ENCODE results near the gene CATSPER4. TPM values are rescaled to one million over a fixed set of nuclear protein-coding genes. Genes with fewer than 3 reads are reported as not detected.

Gene CATSPER4
- not detected for total RNA-seq

DNA sequence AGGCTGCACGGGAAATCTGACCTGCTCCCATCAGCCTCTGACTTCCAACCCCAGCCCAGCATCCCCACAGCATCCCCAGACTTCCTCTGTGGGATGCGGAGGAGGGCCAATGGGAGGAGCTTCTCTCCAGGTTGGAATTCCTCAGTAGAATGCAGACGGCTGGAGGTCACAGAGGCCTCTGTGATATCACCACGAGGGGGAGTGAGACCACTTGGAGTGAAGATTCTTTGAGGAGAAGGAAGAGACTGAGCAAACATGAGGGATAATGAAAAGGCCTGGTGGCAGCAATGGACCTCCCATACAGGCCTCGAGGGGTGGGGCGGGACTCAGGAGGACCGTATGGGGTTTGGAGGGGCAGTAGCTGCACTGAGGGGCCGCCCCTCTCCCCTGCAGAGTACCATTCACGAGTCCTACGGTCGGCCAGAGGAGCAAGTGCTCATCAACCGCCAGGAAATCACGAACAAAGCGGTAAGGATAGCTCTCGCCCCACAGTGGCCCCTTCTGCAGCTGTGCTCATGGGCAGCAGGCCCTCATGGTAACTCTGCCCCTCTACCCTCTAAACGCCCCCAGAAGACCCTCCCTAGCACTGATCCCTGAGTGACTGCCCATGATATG, at the start of gene CATSPER4:
CATSPER4 (plus strand) TSS at position 230 of the 615 bp plus-strand sequence; CDS start at position 256, 26 bp downstream.
- ATAC-seq, result no peak

DNA sequence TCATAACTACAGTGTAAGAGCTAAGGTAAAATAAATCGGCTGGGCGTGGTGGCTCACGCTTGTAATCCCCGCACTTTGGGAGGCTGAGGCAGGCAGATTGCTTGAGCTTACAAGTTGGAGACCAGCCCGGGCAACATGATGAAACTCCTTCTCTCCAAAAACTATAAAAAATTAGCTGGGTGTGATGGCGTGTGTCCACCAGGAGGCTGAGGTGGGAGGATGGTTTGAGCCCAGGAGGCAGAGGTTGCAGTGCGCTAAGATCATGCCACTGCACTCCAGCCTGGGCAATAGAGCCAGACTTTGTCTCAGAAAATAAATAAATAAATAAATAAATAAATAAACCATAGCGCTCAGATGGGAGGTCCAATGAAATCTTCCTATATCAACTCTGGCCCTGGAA, 48.2 kb upstream of the CATSPER4 start:
- no peak for ATAC-seq

DNA sequence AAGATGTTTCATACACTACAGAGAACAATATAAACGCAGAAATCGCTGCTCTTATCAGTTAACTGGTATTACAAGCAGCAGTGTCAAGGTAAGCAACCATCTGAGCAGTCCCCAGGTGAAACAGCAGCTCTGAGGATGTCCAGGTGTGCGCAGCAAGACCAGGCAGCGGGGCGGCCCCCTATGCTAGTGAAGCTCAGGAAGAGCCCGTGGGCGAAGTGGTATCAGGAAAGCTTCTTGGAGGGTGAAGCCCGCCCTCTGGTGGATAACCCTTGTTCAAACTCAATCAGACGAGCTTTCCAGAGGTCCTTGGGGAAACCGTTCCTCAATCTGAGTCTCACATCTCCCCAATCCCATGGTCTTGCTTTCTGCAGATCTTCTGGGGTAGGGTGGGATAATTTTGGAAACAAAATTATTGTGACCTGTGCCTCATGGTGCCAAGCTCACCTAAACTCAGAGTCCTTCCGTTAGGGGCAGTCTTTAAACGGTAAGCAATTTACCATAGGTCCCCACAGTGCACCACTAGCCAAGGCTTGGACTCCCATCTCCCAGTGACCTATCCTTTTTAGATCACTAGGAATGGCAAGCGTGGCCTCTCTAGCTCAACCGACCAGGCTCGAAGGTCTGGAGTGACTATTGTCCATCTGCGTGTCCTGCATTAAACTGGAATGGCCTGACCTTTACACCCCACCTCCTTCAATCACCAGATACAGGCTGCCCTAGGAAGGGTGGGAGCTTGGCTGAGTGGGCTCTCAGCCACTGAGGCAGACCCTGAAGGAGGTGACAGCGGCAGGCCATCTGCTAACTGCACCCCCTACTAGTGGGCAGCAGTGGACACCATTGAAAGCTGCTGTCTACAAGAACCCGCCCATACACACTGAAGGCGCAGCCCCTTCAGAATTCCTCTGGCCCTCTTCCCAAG, 45.1 kb upstream of the CATSPER4 start:
- ATAC-seq, result peak; percentile 80

DNA sequence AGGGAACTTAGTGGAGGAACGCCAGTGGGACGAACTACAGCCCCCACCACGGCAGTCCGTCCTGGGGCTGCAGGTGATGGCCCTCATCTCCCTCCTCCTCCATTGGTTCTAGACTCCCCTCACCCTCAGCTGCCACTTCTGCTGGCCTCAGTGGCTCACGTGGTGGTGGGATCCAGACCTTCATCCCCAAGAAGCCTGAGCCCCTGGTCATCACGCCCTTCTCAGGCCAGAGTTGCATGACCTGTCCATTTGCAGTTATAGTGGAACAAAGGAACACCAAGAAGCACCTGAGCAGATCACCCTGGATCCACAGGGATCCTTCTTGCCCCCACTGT, 44.5 kb upstream of the CATSPER4 start:
- ATAC-seq, result peak; percentile 12

DNA sequence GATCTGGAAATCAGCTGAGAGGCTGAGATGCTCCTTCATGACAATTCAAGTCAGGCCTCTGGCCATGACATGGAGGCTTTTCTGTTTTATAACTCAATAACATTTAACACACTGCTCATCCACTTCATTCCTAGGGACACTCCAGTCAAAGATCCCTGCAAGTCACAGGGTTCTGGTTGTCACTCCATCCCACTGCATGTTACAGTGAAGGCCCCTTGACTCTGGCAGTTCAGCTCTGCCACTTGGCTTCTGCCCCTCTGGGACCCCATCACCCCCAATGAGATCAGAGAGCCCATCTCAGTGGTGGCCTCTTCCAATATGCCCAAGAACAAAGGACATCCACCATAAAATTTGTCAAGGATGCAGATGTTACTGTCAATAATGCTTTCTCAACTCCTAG, 41.5 kb upstream of the CATSPER4 start:
- no peak for ATAC-seq

DNA sequence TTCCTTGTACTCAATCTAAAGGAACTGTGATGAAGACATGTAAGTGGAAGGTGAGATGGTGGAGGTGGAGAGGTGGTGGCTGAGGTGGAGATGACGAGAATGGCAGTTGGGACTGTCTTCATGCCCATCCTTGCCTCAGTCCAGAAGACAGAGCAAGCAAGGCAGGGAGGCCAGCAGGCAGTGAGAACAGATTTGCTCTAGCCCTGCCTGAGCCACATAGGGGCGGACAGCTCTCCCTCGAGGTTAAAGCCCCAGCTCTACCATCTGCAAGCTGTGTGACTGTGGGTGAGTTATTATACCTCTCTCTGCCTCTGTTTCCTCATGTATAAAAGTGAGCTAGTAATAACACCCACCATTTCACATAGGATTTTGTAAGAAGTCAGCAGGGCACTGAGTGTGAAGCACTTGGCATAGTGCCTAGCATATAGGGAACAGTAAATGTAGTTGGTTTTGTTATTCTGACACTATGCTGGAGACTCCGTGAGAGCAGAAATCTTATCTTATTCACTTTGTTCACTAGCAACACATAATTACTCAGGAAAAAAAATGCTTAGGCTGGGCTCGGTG, 36.4 kb upstream of the CATSPER4 start:
- no peak for ATAC-seq

DNA sequence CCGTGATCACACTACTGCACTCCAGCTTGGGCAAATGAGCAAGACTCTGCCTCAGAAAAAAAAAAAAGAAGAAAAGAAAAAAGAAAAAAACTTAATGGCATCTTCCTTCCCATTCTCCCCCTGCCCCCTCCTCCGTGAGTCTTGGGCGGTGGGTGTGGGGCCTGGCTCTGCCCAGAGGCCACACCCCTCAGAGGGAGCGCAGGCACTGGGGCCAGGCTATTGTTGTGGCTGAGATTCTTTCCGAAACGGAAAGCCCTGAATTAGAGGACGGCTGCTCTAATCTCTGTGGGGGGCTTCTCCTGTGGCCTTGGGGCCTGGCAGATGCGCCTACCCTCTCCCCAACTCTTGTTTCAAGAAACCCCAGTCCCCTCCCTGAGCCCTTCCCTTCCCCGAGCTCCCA, 35.7 kb upstream of the CATSPER4 start:
- peak; percentile 28 for ATAC-seq

DNA sequence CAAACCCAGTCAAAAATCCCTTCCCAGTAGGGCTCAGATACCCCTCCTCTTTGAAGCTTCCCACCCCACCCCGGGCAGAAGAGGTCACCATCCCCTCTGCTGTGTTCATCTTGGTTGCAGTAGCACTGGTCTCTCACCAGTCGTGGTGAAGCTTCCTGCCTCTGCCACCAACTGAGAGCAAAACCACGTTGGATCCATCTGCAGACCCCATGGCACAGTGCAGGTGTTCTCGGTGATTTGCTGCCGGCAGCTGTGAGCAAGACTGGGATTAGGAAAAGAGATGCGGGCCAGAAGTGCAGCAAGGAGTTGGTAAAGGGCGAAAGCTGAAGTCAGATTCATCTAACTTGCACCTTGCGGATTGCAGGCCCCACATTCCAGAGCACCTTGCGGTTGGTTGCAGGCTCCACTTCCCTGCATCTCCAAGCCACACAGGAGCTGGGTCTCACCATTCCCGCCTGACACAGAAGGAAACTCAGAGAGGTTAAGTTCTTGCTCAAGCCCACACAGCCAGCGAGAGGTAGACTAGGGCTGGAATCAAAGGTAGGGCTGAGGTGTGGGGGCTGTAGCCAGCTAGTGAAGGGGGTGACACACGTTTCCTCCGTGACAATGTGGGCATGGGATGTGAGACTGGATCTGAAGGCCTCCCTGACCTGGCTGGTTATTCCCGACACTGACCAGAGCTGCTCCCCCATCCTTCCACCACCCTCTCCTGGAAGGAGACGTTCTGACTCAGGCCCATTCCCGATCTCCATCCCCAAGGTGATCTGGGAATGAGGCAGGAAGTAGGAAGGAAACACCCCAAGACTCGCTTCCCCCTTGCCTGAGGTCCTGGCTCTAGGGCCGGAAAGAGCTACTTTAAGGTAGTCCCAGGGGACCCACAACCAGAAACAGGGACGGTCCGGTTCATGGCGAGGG, 34.8 kb upstream of the CATSPER4 start:
- peak; percentile 22 for ATAC-seq

DNA sequence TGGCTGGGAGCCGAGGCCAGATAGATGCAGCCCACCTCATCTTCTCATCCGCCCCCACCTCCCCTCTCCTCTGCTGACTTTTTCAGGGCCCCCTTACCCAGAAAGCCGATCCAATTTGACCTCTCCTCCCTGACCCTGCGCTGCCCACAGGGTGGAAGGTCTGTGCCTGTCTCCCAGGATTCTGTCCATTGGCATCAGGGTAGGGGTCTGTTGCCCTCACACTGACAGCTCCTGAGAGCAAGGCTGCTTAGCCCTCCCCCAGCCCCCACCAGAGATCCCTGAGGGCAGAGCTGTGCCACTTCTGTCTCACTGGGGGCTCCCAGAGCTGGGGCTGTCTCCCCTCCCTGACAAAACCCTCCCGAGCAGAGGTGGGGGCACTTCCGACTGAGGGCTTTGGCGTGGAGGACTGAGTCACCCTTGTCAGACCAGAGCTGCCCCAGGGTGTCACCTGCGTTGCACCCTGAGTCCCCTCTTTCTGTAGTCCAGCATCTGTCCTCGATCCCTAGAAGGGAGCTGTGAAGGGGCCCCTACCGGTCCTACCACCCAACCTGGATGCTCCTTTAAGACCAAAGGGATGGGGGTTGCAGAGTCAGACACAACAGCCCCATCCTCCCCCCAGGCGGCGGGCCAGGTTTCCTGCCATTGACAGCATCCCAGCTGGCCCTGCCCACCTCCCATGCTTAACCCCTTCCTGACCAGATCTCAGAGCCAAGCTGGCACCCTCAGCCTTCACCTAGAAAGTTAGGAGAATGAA, 33.9 kb upstream of the CATSPER4 start:
- ATAC-seq, result no peak

DNA sequence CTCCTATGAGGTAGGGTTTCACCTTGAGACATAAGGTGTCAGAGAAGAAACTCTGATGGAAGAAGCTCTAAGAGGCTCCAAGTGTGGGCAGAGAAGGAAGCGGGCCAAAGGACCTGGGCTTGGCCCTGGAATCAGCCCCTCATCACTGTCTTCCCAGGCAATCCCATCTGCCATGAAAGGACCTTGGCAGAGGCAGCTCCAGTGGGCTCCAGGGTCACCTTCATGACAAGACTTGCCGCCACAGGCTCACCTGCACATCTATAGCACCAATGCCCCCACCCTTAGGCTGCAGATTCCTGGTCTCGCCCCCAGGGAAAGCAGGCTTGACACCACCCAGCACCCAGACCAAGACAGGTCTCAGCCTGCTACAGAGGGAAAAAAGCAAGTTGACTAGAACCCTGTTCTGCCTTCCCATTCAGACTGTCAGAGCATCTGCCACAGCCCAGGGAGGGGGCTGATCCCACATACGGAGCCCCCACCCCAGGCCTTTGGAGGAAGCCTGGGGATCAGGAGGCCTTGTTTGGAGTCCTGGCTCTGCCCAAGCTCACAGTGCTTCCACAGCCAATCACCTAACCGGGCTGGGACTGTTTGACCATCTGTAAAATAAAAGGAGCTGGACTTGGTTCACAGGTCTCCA, 32.0 kb upstream of the CATSPER4 start:
- ATAC-seq, result no peak

DNA sequence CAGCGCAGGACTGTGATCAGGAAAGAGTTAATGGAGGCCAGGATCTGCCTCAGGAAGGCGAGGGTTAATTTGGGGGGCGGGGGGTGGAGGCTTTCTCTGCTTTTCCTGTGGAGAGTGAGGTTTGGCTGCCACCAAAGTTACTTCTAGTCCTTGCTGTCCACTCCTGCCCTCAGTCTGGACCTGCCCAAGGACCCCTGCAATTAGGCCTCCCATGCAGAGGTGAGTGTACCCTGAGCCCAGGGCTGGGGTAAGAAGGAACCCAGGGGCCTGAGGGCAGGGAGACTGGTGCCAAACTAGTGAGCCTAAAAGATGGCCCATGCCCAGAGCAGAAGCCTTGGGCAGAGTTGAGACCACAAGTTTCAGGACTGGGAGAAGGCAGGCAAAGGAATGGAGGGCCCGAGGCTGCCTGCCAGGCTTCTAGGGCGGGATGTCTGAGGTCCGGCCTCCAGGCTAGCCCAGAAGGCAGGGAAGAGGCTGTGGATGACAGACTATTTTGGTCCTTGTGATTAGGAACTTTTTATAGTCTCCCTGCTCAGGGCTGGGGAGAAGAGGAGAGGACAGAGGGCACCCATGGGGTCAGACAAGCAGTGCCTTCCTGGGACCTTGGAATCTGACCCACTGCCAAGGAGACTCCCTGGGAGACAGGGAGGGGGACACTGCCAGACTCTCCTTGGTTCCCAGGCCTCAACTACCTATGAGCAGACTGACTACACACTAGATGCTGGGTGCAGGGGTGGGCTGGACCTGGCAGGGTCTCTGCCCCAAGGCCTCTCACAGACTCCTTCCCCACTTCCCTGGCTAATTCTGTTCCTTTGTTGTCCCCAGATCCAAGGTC, 31.3 kb upstream of the CATSPER4 start, which contains the start of gene FAM110D:
FAM110D (plus strand) TSS at position 172 of the 835 bp plus-strand sequence. CDS start 2,213 bp downstream, outside the sequence.
- no peak for ATAC-seq

DNA sequence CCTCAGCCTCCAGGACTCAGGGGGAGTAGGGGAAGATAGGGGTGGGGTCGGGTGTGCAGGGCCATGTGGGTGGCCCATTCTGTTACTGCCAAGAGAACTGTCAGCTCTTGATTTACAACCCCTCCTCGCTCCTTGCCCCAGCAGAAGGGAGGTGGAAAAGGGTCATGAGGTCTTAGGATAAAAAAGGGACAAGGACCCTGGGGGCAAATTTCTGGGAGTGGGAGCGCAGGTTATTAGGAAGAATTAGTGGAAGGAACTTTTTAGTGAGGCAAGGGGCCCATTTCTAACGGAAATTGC, 30.7 kb upstream of the CATSPER4 start:
- ATAC-seq, result no peak

DNA sequence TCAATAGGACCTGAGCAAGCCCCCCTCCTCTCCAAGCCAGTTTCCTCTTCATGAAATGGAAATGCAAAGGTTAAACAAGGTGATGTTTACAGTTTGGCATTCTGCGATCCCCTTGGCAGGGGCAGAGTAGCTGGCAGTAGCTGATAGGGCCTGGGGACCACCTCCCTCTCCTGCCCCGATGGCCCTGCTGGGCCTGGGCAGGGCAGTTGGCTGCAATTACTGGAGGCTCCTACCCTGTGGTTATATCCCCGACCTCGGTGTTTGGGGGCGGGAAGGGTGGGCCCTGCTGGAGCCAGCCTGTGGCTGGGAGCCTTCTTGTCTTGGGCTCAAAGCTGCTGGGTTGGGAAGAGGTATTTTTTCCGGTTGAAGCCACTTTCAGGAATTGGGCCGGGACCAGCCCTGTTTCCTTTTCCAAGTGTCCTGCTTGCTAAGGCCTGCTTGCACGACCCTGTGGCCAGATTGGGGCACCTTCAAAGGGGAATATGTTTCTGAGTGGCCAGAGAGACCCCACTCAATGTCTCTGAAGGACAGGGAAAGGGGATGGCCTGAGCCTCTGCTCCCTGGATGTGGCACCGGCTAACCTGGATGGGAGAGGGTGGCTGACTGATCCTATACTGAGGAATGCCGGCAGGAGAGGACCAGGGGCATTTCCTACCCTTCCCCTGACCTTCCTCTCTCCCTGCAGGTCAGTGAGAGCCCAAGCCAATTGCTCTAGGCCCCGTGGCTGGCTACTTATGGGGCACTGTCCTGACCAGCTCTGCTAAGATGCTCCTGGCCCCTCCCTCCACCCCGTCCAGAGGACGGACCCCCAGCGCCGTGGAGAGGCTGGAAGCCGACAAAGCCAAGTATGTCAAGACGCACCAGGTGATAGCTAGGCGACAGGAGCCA, 29.6 kb upstream of the CATSPER4 start:
- ATAC-seq, result no peak

DNA sequence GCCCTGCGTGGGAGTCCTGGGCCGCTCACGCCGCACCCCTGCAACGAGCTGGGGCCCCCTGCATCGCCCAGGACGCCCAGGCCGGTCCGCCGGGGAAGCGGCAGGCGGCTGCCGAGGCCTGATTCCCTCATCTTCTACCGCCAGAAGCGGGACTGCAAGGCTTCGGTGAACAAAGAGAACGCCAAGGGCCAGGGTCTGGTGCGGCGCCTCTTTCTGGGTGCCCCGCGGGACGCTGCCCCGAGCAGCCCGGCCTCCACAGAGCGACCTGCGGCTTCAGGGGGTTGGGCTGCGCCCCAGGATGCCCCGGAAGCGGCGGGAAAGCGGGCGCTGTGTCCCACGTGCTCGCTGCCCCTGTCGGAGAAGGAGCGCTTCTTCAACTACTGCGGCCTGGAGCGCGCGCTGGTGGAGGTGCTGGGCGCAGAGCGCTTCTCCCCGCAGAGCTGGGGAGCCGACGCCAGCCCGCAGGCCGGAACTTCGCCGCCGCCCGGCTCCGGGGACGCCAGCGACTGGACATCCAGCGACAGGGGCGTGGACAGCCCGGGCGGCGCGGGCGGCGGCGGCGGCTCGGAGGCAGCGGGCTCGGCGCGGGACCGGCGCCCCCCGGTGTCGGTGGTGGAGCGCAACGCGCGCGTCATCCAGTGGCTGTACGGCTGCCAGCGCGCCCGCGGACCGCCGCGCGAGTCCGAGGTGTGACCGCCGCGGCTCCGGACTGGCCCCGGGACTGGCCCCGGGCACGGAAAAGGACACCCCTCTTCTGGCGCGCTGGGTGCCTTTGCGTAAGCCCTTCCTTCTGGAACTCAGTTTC, 28.8 kb upstream of the CATSPER4 start:
- ATAC-seq, result peak; percentile 36

DNA sequence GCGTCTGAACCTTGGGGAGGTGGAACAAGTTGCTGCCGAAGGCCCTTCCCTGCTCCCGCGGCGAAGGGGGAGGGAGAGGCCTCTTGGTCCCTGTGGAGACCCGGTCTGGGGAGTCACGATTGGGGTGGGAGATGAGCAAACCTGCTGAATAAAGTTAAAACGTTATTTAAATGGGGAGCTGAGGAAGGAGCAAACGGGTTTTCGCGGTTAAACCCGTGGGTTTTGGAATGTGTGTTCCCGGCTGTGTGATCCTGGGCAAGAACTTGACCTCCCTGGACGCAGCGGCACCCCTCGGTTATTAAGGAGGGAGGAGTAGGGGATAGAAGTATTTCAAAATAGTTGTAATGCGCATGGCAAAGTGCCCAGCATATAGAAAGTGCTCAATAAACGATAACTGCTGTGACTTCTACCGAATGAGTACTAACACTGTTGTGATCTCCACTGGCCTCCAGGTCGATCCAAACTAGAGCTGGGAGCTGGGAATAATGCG, 28.1 kb upstream of the CATSPER4 start:
- ATAC-seq, result no peak

DNA sequence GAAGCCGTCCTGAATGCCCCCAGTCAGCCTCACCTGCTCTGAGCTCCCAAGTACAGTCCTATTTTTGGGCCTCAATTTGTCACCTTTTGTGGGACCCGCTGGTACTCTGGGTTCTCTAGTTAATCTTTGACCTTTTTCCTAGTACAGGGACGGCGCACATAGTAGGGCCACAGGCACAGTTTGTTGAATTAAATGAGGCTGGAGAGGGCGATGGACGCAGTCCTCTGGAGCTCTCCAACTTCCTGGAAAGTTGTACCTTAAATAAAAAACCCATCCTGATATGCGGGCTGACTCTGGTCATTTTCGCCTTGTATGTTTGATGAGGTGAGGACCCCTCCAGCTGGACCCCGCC, 26.7 kb upstream of the CATSPER4 start:
- no peak for ATAC-seq

DNA sequence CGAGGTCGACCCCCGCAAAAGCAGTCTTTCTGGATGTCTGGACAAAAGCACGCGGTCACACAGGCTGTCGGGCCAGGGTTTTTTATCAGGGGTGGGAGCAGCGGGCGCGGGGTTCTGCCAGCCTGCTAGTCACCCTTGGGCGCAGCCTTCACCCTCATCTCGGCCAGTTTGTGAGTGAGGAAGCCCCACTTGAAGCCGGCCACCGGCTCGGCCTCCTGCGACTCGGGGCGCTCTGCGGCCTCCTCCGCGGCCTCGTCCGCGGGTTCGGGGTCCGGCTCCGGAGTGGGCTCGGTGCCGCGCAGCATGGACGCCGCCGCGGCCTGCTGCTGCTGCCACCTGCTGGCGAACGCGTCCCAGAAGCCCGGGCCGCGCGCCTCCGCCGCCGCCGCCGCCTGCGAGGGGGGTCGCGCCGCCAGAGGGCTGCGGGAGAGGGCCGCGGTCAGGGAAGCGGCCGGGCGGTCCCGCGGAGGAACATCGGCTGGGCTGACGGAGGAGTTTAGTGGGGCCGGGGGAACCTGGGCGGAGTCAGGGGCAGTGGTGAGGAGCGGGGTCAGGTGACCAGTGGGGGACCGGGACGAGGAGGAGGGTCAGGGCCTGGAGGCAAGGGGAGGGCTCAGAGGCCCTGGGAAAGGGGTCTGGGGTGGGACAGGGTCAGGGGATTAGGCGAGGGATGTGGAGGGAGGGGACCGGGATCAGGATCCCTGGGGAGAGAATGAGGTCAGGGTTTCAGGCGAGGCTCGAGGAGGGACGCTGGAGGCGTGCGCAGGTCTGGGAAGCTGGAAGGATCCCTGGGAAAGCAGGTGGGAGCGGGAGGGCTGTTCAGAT, 26.2 kb upstream of the CATSPER4 start:
- peak; percentile 34 for ATAC-seq
